Hepatic stellate cell (primary cell): ENCODE data around the gene TENT4B.

Experiments used
- DNase-seq: peaks from one replicate; pipeline ENCODE4 v3.0.0; 2011; ENCODE audit warnings: low spot score

TENT4B gene

GRCh38 chr16:50257876-50258275 is 104.8 kb downstream of the TENT4B start:
- no peak for DNase-seq

GRCh38 chr16:50259334-50260205 is 106.5 kb downstream of the TENT4B start:
- DNase-seq, result no peak

DNA sequence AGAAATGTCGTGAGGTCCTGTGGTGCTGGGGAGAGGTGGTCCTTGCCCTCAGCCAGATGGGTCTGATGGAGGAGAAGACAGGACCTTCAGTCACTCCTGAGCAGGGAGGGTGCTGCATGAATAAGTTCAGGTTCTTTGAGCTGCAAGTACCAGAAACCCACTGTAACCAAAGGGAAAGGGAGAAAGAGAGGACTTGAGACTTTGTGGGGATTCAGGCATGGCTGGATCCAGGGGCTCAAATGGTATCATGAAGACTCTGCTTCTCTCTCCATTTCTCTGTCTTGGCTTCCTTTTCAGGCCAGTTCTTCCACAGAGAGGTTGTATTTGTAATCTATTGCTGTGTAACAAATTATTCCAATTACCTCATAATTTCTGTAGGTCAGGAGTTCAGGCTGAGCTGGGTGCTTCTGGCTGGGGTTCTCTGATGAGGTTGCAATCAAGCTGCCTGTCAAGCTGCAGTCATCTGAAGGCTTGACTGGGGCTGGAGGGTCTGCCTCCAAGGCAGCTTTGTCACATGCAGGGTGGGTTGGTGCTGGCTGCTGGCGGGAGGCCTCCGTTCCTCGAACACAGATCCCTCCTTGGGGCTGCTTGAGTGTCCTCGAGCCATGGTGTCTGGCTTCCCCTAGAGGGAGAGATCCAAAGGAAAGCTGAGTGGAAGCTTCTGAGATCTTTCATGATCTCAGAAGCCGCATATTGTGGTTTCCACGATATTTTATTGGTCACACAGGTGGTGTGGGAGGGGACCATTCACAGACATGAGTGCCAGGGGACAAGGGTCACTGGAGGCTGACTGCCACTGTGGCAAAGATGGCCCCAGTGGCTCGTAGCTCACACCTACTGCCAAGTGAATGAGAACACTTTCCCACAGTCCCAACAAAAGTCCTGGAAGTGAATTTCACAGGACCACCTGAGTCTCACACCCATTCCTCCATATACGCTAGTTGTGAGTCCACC is 107.4 kb downstream of the TENT4B start:
- no peak for DNase-seq

- DNase-seq, result no peak
Observed at GRCh38 chr16:50261160-50261706, 108.1 kb downstream of the TENT4B start.

GRCh38 chr16:50261707-50262235 is 108.7 kb downstream of the TENT4B start:
- no peak for DNase-seq

GRCh38 chr16:50263060-50263909 is 110.2 kb downstream of the TENT4B start:
- no peak for DNase-seq

- DNase-seq, result no peak
Observed at GRCh38 chr16:50263940-50264929, 111.1 kb downstream of the TENT4B start.

- no peak for DNase-seq
Observed at GRCh38 chr16:50265260-50265659, 112.2 kb downstream of the TENT4B start.

- DNase-seq, result no peak
Observed at GRCh38 chr16:50265716-50266336, 112.7 kb downstream of the TENT4B start.

DNA sequence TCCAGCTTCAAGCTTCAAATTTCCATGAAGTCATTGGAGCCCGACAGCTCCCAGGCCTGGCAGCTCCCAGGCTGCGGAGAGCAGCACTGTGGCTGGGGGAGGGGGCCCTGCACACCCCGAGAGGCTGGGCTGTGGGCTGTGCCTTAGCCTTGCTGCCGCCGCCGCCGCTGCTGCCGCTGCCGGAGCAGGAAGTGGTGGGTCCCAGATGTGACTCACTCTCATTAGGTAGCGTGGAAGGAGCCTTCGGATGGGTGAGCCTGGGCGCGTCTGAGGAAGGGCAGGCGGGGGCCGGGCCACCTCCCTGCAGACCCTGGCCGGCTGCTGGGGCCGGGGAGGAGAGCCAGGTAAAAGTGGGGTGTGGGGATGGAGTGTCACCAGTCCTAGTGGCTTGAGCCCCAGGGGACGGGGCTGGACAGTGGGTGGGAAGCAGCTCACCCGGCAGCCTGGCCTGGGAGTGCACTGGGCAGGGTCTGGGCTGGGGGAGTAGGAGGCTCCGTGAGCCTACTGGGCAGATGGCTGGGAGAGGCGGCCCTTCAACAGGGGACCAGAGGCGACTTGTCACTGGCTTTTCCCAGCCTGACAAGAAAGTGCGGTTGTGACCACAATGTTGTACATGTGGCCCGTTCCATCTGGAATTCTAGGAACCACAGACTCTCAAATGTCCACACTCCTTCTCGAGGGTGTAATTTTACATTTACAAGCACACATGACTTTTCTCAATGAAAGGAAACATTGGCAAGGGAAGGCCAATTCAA is 113.4 kb downstream of the TENT4B start, which contains the start of gene ADCY7:
TSS of gene ADCY7 (plus strand) at position 215 of the 755 bp plus-strand sequence. CDS start 21,629 bp downstream, outside the sequence.
- DNase-seq, result peak; percentile 88

DNA sequence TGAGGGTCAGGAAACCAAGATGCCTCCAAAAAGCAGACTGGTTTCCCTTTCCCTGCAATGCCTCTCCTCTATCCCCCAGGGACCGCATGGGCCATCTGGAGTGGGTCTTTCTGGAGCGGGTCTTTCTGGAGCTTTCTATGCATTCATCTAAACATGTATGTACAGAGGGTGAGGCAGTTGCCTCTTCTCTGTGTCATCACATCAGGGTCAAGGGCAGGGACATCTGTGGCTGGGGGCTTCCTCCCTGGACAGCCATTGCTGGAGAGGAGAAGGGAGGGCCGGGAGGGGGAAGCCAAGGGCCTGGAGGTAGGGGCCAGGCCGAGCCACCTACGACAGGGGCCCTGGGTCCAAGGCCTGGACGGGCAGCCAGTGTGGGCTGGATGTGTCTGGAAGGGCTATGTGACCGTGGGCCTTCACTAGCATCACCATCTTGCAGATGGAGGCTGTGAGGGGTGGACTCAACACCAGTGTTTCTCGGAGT is 114.1 kb downstream of the TENT4B start:
- no peak for DNase-seq

DNA sequence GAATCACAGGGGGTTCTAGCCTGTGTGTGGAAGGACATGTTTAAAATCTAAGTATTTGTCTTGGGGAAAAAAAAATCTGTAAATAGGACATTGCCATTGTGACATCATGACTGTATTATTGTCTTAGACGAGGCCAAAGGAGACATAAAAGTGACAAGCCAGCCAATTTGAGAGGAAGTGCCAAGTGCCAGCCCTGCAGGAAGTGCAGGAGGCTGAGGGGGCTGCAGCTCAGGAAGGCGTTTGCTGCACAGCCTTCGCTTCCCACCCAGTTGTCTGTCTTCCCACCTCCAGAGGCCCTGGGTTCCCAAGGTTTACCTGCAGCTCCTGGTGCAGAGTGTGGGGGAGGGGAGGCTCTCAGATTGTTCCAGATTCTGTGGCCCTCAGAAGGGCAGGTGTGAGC is 114.5 kb downstream of the TENT4B start:
- no peak for DNase-seq

- no peak for DNase-seq
Observed at GRCh38 chr16:50268352-50268751, 115.2 kb downstream of the TENT4B start.

GRCh38 chr16:50269061-50269705 is 116.1 kb downstream of the TENT4B start:
- no peak for DNase-seq

GRCh38 chr16:50269769-50270509 is 116.8 kb downstream of the TENT4B start:
- no peak for DNase-seq

DNA sequence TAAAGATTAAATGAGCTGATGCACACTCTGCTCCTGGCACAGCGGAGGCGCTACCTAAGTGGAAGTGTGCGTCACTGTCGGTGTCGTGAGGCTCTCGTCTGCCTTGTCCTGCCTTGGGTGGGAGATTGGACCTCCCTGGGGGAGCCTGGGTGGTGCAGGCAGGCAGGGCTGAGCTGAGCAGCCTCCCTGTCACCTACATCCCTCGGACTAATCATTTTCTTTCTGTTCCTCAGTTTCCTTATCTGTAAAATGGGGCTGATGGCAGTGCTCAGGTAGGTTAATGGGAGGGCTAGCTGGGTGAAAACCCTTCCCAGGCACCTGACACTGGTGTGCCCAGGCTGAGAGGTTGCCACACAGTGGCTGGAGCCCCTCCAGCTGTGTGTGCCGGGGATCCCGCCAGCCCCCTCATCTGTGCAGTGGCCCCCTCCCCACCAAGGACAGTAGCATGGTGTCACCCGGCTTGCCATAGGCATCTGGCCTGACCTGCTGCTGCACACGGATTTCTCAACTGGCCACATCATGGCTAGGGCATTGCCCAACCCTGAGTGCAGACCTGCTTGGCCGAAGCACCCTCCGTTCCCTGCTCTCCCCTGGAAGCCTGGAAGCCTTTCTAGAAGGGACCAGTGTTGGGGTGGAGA is 117.5 kb downstream of the TENT4B start:
- no peak for DNase-seq
